Endothelial cell of umbilical vein (primary cell): ENCODE results near the gene AJAP1. TPM values are rescaled to one million over a fixed set of nuclear protein-coding genes. Genes with fewer than 3 reads are reported as not detected.

ENCODE experiments used
- BruUV-seq: library from RNA; stranded (reverse); fragments of 400-500 nt; replicated peaks from 2 replicates; lab custom pipeline; 2021; lab: Mats Ljungman, UMichigan
- CTCF ChIA-PET: fragments of 300-600, 350-600 bp; sonication (Branson Sonifier 250); formaldehyde crosslinking; loops from one replicate; lab custom pipeline; 2021; ENCODE audit warnings: antibody characterized with exemption, inconsistent platforms; lab: Charles Lee
- POLR2A ChIA-PET: fragments of 300-600, 350-600 bp; sonication (Branson Sonifier 250); formaldehyde crosslinking; loops from one replicate; lab custom pipeline; 2021; ENCODE audit warnings: antibody characterized with exemption, inconsistent platforms; lab: Charles Lee
- DNase-seq: peaks from one replicate; pipeline ENCODE4 v3.0.0-alpha.2; 2011; ENCODE audit warnings: low read depth, low spot score
- FAIRE-seq: peaks from 2 replicates; lab custom pipeline; 2011; peaks lifted over from hg19 to GRCh38; lab: Jason Lieb, UNC
- H2AFZ ChIP-seq: 2 replicates; pipeline ENCODE4 v1.6.0; 2012; ENCODE audit warnings: low read depth, low read length, control low read depth, inconsistent platforms
- H3K27ac ChIP-seq: 2 replicates; pipeline ENCODE4 v1.5.1; 2011; ENCODE audit warnings: low read depth, mild to moderate bottlenecking, control low read depth, low read length, moderate library complexity; ENCODE audit not compliant: insufficient read depth
- H3K27me3 ChIP-seq, 2 experiments: 2 replicates each; pipeline versions ENCODE4 v1.6.0 to v1.6.1; 2011; ENCODE audit warnings: low read length in 2 of 2, mixed read lengths in 1 of 2; ENCODE audit not compliant: control insufficient read depth in 2 of 2, insufficient read depth in 2 of 2
- H3K36me3 ChIP-seq, 2 experiments: 2 replicates in 1 of 2; 3 replicates in 1 of 2; pipeline ENCODE4 v1.5.1; 2011; ENCODE audit warnings: low read length in 2 of 2, mild to moderate bottlenecking in 1 of 2, moderate library complexity in 1 of 2; ENCODE audit not compliant: control insufficient read depth in 2 of 2, insufficient read depth in 2 of 2; ENCODE audit errors: extremely low read depth in 1 of 2
- H3K4me1 ChIP-seq: 3 replicates; pipeline ENCODE4 v1.5.1; 2011; ENCODE audit warnings: mild to moderate bottlenecking, low read length; ENCODE audit not compliant: control insufficient read depth, insufficient read depth; ENCODE audit errors: extremely low read depth
- H3K4me2 ChIP-seq: 2 replicates; pipeline ENCODE4 v1.6.1; 2011; ENCODE audit warnings: low read length, control low read depth, mixed read lengths; ENCODE audit not compliant: insufficient read depth
- H3K4me3 ChIP-seq, 3 experiments: fragments of 200-600 bp in 1 of 3; sonication (generic), shearing (Covaris generic) in 1 of 3; replicated peaks in 1 of 3; 2 replicates each; pipeline ENCODE4 v1.5.1; 2011 to 2016; ENCODE audit warnings: control low read depth in 3 of 3, low read length in 3 of 3, mild to moderate bottlenecking in 2 of 3, inconsistent platforms in 1 of 3, low read depth in 1 of 3, moderate library complexity in 1 of 3; ENCODE audit not compliant: insufficient read depth in 1 of 3
- H3K79me2 ChIP-seq: 2 replicates; pipeline ENCODE4 v1.6.0; 2012; ENCODE audit warnings: low read length, inconsistent platforms; ENCODE audit not compliant: control insufficient read depth, insufficient read depth
- H3K9ac ChIP-seq: replicated peaks from 2 replicates; pipeline ENCODE3; 2011; ENCODE audit warnings: low read length, control low read depth; ENCODE audit not compliant: insufficient read depth; ENCODE audit errors: extremely low read depth
- H3K9me1 ChIP-seq: replicated peaks from 3 replicates; pipeline ENCODE4 v1.6.0; 2011; ENCODE audit warnings: mild to moderate bottlenecking, low read length; ENCODE audit not compliant: control insufficient read depth, insufficient read depth; ENCODE audit errors: extremely low read depth
- H3K9me3 ChIP-seq: replicated peaks from 2 replicates; pipeline ENCODE4 v1.5.1; 2012; ENCODE audit warnings: low read length, inconsistent platforms; ENCODE audit not compliant: control insufficient read depth, insufficient read depth
- H4K20me1 ChIP-seq: replicated peaks from 2 replicates; pipeline ENCODE3; 2011; ENCODE audit warnings: mild to moderate bottlenecking, low read length; ENCODE audit not compliant: control insufficient read depth, insufficient read depth; ENCODE audit errors: extremely low read depth
- EZH2 ChIP-seq: IDR thresholded peaks from 2 replicates; pipeline ENCODE4 v1.6.1; 2012; ENCODE audit warnings: borderline replicate concordance, low read depth, mild to moderate bottlenecking, moderate library complexity, low read length, inconsistent platforms; ENCODE audit not compliant: severe bottlenecking
- FOS ChIP-seq: IDR thresholded peaks from 2 replicates; pipeline ENCODE4 v1.6.1; 2011; ENCODE audit warnings: mild to moderate bottlenecking, low read length, moderate library complexity, borderline replicate concordance; ENCODE audit not compliant: insufficient read depth
- GATA2 ChIP-seq: IDR thresholded peaks from 2 replicates; pipeline ENCODE4 v1.7.0; 2011; ENCODE audit warnings: low read depth, mild to moderate bottlenecking, moderate library complexity, mixed read lengths, low read length; ENCODE audit not compliant: insufficient read length, insufficient read depth
- JUN ChIP-seq: IDR thresholded peaks from 2 replicates; pipeline ENCODE4 v1.6.1; 2011; ENCODE audit warnings: borderline replicate concordance, low read depth; ENCODE audit not compliant: insufficient read length, insufficient read depth
- MYC ChIP-seq: IDR thresholded peaks from one replicate; pipeline ENCODE4 v1.6.1; 2011; ENCODE audit warnings: mild to moderate bottlenecking, low read depth, low read length
- POLR2A ChIP-seq: IDR thresholded peaks from 2 replicates; pipeline ENCODE4 v1.6.1; 2012; ENCODE audit warnings: low read depth, mild to moderate bottlenecking, control low read depth, low read length
- POLR2AphosphoS5 ChIP-seq: IDR thresholded peaks from 2 replicates; pipeline ENCODE4 v1.6.1; 2012; ENCODE audit warnings: low read depth, mild to moderate bottlenecking, control low read depth, low read length, moderate library complexity; ENCODE audit not compliant: insufficient read depth
- dilution Hi-C: fragments of 300-500 bp; cut with MboI; formaldehyde crosslinking; loops from one replicate; pipeline ENCODE4 v1.15.0; 2019; ENCODE audit warnings: low sequenced_read_pairs; ENCODE audit not compliant: extremely low pct_ligation_motif_present
- intact Hi-C: fragments of 100-400 bp; cut with micrococcal nuclease; formaldehyde crosslinking; loops from one replicate; pipeline ENCODE4 v1.10.0; 2022
- polyA plus RNA-seq, 4 experiments: library from polyadenylated mRNA; depleted of rRNA in 3 of 4; stranded (reverse) in 3 of 4; unstranded in 1 of 4; fragments of >200 nt; gene quantifications; 2 replicates each; pipeline versions ENCODE4 v1.2.1 to v1.2.3, GENCODE V29; 2011 to 2012; ENCODE audit warnings: missing spikeins in 1 of 4
- total RNA-seq: library from RNA; stranded (reverse); gene quantifications from 2 replicates; pipeline ENCODE4 v1.2.3, GENCODE V29; 2021
- TF ChIP-seq, protein P1 (sequence below): IDR thresholded peaks from 2 replicates; pipeline ENCODE4 v1.6.1; 2011; ENCODE audit not compliant: insufficient read depth, insufficient read length
- TF ChIP-seq, protein P2 (sequence below), 2 donors: IDR thresholded peaks; 1 replicate in 1 of 2; 2 replicates in 1 of 2; pipeline ENCODE4 v1.5.1; 2011; ENCODE audit warnings: low read length in 2 of 2, mild to moderate bottlenecking in 2 of 2, moderate library complexity in 2 of 2, control low read depth in 1 of 2, inconsistent platforms in 1 of 2, low read depth in 1 of 2; ENCODE audit not compliant: insufficient read depth in 1 of 2; ENCODE audit errors: extremely low read depth in 1 of 2

Gene AJAP1
- total and polyA plus RNA-seq, 2 donors (not counting 3 experiments of a cell fraction or from before 2014, with no cell fraction given), result not detected

DNA sequence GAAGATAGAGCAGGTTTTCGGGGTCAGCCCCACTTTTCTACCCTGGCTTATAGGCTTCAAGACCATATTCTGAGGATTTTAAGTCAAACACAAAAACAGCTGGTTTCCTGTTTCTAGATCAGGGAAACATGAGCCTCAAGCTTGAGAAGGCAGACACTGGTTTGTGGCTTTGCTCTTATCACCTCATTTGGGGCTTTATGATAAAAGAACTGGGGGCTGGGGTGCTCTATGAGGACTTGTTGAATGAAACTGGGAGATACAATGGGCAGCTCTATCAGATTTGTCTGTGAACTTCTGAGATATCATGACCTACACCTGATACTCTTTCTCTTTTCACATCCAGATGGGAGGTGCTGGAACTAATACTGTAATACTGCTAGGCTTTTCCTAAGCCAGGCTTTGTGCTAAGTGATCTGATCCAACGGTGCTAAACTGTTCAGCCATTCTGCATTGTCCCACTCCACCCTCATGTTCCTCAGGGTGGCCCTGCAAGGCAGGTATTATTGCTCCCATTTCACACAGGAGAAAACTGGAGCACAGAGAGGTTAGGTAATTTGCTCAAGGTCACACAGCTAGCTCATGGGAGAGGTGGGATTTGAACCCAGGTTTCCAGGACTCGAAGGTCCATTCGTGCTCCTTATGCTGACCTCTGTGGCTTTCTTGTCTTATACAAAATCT, 6.6 kb downstream of the AJAP1 start:
- DNase-seq (no peak), FAIRE-seq (no peak)
- no peak overlapping the region for H3K27ac ChIP-seq
- TF ChIP-seq FOS (no peak), POLR2AphosphoS5 (no peak), EZH2 (no peak), GATA2 (no peak), POLR2A (no peak), MYC (no peak), JUN (no peak)
- TF ChIP-seq, protein P1, sequence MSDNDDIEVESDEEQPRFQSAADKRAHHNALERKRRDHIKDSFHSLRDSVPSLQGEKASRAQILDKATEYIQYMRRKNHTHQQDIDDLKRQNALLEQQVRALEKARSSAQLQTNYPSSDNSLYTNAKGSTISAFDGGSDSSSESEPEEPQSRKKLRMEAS, result no peak
- TF ChIP-seq, protein P2, sequence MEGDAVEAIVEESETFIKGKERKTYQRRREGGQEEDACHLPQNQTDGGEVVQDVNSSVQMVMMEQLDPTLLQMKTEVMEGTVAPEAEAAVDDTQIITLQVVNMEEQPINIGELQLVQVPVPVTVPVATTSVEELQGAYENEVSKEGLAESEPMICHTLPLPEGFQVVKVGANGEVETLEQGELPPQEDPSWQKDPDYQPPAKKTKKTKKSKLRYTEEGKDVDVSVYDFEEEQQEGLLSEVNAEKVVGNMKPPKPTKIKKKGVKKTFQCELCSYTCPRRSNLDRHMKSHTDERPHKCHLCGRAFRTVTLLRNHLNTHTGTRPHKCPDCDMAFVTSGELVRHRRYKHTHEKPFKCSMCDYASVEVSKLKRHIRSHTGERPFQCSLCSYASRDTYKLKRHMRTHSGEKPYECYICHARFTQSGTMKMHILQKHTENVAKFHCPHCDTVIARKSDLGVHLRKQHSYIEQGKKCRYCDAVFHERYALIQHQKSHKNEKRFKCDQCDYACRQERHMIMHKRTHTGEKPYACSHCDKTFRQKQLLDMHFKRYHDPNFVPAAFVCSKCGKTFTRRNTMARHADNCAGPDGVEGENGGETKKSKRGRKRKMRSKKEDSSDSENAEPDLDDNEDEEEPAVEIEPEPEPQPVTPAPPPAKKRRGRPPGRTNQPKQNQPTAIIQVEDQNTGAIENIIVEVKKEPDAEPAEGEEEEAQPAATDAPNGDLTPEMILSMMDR (IDR thresholded peaks at IDR 0.05; ENCODE audit: extremely low read depth in 1 of 2, insufficient read depth in 1 of 2, low read depth in 1 of 2, low read length in 2 of 2), result no peak
- H3K4me1 ChIP-seq, result no peaks in the 10 kb centered on the region
- no peak overlapping the region for H3K4me2 ChIP-seq
- ChIA-PET POLR2A (no interaction called here), CTCF (no interaction called here)
- no peak overlapping the region for H3K9ac ChIP-seq
- H3K4me3 ChIP-seq, result no peak overlapping the region
- intact Hi-C loops, result no loop called here
- H3K79me2 ChIP-seq, result no peaks in the 10 kb centered on the region
- no peaks in the 10 kb centered on the region for H4K20me1 ChIP-seq
- no peak overlapping the region for H2AFZ ChIP-seq
- no peaks in the 10 kb centered on the region for H3K9me1 ChIP-seq
- H3K27me3 ChIP-seq, result peaks cover 7 to 13% of the 10 kb centered on the region in 2 experiments
- no TSS peak for BruUV-seq
- no peaks in the 10 kb centered on the region for H3K36me3 ChIP-seq
- H3K9me3 ChIP-seq, result no peaks in the 10 kb centered on the region
- dilution Hi-C loops, result no loop called here
